Measurements from ENCODE around the gene HMGCLL1. TPM values are rescaled to one million over a fixed set of nuclear protein-coding genes. Genes with fewer than 3 reads are reported as not detected.

The HMGCLL1 gene
- total RNA-seq, 6 experiments from 2014 or later, result not detected

GRCh38 chr6:55560290-55560885 is 18.6 kb downstream of the HMGCLL1 start:
- Mint-ChIP-seq H3K9me3 (no peaks in the 10 kb centered on the region), H3K27ac (no peak overlapping the region), H3K4me3 (no peak overlapping the region), H3K27me3 (ENCODE audit: insufficient read depth) (no peaks in the 10 kb centered on the region; the same call in 1 of the 2 replicates), H3K36me3 (ENCODE audit: low read depth) (no peaks in the 10 kb centered on the region), H3K4me1 (ENCODE audit: low read depth) (no peaks in the 10 kb centered on the region)
- DNase-seq, result no peak
- TF ChIP-seq, protein P1, sequence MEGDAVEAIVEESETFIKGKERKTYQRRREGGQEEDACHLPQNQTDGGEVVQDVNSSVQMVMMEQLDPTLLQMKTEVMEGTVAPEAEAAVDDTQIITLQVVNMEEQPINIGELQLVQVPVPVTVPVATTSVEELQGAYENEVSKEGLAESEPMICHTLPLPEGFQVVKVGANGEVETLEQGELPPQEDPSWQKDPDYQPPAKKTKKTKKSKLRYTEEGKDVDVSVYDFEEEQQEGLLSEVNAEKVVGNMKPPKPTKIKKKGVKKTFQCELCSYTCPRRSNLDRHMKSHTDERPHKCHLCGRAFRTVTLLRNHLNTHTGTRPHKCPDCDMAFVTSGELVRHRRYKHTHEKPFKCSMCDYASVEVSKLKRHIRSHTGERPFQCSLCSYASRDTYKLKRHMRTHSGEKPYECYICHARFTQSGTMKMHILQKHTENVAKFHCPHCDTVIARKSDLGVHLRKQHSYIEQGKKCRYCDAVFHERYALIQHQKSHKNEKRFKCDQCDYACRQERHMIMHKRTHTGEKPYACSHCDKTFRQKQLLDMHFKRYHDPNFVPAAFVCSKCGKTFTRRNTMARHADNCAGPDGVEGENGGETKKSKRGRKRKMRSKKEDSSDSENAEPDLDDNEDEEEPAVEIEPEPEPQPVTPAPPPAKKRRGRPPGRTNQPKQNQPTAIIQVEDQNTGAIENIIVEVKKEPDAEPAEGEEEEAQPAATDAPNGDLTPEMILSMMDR (IDR thresholded peaks at IDR 0.05), result no peak

DNA sequence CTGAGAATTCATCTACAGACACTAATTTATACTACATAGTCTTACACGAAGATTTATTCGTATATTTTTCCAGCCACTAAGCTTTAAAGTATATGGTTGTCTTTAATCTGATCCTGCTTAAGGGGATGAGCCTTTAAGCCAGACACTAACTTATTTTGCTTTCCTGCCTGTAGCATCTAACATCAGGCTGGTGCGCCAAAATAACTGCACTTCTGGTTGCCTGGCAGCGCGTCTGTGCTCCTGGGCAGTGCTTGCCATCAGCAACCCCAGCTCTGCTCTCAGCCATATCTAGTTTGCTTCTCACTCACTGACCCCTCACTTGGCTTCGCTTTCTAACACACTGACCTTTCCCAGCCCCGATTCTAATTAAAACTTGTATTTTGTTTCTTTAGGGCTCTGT is 21.8 kb downstream of the HMGCLL1 start:
- H3K4me1 Mint-ChIP-seq (ENCODE audit: low read depth), result no peaks in the 10 kb centered on the region
- no peak overlapping the region for H3K4me3 Mint-ChIP-seq
- no peaks in the 10 kb centered on the region for H3K9me3 Mint-ChIP-seq
- H3K27me3 Mint-ChIP-seq (ENCODE audit: insufficient read depth), result no peaks in the 10 kb centered on the region; the same call in 1 of the 2 replicates
- no peak for DNase-seq
- no peak overlapping the region for H3K27ac Mint-ChIP-seq
- H3K36me3 Mint-ChIP-seq (ENCODE audit: low read depth), result no peaks in the 10 kb centered on the region
- TF ChIP-seq, protein P1 (IDR thresholded peaks at IDR 0.05), result no peak

- TF ChIP-seq, protein P1 (IDR thresholded peaks at IDR 0.05), result no peak
- Mint-ChIP-seq H3K27me3 (ENCODE audit: insufficient read depth) (no peaks in the 10 kb centered on the region), H3K27ac (no peak overlapping the region), H3K4me3 (no peak overlapping the region), H3K9me3 (no peaks in the 10 kb centered on the region), H3K36me3 (ENCODE audit: low read depth) (no peaks in the 10 kb centered on the region), H3K4me1 (ENCODE audit: low read depth) (no peaks in the 10 kb centered on the region)
- no peak for DNase-seq
These were observed 33.2 kb downstream of the HMGCLL1 start for GRCh38 chr6:55545791-55546190.

DNA sequence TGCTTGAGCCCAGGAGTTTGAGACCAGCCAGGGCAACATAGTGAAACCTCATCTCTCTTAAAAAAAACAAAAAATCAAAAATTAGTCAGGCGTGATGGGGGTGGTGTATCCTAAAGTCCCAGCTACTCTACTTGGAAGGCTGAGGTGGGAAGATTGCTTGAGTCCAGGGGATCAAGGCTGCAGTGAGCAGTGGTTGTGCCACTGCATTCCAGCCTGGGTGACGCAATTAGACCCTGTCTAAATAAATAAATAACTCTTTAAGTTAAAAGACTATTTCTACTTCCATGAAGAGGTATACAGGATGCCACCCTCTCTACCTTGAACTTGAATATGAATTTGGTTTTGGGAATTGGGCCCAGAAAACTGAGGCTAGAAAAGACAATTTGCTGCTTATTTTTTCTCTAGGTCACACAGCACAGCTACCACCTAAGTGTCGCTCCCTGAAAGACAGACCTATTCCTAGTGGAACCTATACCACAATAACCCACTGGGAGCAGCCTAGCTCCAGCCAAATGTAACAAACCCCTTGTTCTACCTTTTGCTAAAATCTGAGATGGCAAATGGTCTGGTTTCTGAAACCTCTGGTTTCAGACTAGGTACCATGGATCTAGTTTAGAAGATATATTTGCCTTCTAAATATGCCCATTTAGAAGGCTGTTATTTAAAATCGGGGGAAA is 35.2 kb downstream of the HMGCLL1 start:
- Mint-ChIP-seq H3K36me3 (ENCODE audit: low read depth) (no peaks in the 10 kb centered on the region), H3K4me1 (ENCODE audit: low read depth) (no peaks in the 10 kb centered on the region)
- TF ChIP-seq, protein P1 (IDR thresholded peaks at IDR 0.05), result no peak

GRCh38 chr6:55541024-55541423 is 38.0 kb downstream of the HMGCLL1 start:
- Mint-ChIP-seq H3K27ac (no peak overlapping the region), H3K36me3 (ENCODE audit: low read depth) (no peaks in the 10 kb centered on the region), H3K4me1 (ENCODE audit: low read depth) (no peaks in the 10 kb centered on the region), H3K27me3 (ENCODE audit: insufficient read depth) (no peaks in the 10 kb centered on the region), H3K9me3 (no peaks in the 10 kb centered on the region), H3K4me3 (no peak overlapping the region)
- TF ChIP-seq, protein P1 (IDR thresholded peaks at IDR 0.05), result no peak
- DNase-seq, result no peak

More for the DNA sequence above, 35.2 kb downstream of the HMGCLL1 start:
- no peak overlapping the region for H3K4me3 Mint-ChIP-seq
- no peaks in the 10 kb centered on the region for H3K27me3 Mint-ChIP-seq (ENCODE audit: insufficient read depth)
- H3K27ac Mint-ChIP-seq, result no peak overlapping the region
- no peak for DNase-seq
- H3K9me3 Mint-ChIP-seq, result no peaks in the 10 kb centered on the region
